LNCaP clone FGC (cell line): ENCODE measurements around the gene ERICH3.

ENCODE experiments used
- DNase-seq: peaks from one replicate; pipeline ENCODE4 v3.0.0-alpha.2; 2011; ENCODE audit warnings: low read depth
- H3K4me3 ChIP-seq: 2 replicates; pipeline ENCODE4 v1.5.1; 2011; ENCODE audit warnings: mild to moderate bottlenecking, low read depth, low read length, control low read depth
- TF ChIP-seq, protein P1 (sequence below): IDR thresholded peaks from 2 replicates; pipeline ENCODE4 v1.5.1; 2012; ENCODE audit warnings: mild to moderate bottlenecking; ENCODE audit not compliant: control insufficient read depth, insufficient read depth; ENCODE audit errors: extremely low read depth

ERICH3 gene

DNA sequence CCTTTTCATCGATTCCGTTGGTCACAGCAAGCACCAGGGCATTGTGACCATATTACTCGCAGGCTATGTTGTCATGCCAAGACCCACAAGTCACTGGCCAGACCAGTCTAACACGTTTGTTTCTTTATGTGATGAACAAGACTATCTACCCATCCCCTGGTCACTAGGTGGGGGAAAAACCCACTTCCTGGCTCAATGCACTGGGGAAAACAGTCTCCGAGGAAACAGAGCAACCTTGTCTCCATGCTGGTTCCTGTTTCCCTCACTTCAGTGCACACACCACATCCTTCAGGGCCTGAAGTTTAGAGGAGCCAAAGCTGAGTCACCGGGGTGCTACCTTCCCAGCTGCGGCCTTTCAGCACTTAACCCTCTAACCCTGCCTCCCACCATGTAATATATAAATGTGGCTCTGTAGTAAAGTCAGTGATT is 20.9 kb downstream of the ERICH3 start:
- no peak overlapping the region for H3K4me3 ChIP-seq
- peak; percentile 66 for DNase-seq
- TF ChIP-seq, protein P1, sequence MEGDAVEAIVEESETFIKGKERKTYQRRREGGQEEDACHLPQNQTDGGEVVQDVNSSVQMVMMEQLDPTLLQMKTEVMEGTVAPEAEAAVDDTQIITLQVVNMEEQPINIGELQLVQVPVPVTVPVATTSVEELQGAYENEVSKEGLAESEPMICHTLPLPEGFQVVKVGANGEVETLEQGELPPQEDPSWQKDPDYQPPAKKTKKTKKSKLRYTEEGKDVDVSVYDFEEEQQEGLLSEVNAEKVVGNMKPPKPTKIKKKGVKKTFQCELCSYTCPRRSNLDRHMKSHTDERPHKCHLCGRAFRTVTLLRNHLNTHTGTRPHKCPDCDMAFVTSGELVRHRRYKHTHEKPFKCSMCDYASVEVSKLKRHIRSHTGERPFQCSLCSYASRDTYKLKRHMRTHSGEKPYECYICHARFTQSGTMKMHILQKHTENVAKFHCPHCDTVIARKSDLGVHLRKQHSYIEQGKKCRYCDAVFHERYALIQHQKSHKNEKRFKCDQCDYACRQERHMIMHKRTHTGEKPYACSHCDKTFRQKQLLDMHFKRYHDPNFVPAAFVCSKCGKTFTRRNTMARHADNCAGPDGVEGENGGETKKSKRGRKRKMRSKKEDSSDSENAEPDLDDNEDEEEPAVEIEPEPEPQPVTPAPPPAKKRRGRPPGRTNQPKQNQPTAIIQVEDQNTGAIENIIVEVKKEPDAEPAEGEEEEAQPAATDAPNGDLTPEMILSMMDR, result no peak

DNA sequence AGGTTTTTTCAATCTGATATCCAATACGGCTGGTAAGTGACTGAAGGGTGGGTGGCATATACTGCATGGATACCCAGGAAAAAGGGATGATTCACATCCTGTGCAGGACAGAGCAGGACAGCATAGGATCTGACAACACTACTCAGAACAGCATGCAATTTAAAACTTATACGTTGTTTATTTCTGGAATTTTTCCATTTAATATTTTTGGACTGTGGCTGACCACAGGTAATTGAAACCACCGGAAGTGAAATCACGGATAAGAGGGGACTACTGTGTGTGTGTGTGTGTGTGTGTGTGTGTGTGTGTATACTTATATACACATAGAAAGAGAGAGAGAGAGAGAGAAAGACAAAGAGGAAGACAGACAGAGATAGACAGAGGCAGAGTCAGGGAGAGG is 23.0 kb downstream of the ERICH3 start:
- no peak for DNase-seq
- TF ChIP-seq, protein P1, result no peak
- no peak overlapping the region for H3K4me3 ChIP-seq

DNA sequence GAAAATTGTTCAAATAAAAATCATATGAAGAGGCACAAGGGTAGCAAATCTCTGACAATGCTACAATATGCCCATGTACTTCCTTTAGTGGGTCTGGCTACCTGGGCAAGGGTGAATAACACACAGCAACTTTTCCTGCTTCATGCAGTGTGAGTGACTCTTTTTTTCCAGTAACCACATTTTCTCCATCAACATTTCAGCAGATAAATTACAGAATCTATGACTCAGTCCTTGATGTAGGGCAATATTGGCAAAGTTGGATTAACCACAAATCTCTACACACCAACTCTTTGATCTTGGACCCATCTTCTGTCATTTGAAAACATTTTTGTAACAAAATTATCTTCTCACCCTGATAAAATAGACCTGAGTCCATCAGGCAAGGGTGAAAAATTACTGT is 31.7 kb downstream of the ERICH3 start:
- TF ChIP-seq, protein P1, result no peak
- no peak overlapping the region for H3K4me3 ChIP-seq
- no peak for DNase-seq

DNA sequence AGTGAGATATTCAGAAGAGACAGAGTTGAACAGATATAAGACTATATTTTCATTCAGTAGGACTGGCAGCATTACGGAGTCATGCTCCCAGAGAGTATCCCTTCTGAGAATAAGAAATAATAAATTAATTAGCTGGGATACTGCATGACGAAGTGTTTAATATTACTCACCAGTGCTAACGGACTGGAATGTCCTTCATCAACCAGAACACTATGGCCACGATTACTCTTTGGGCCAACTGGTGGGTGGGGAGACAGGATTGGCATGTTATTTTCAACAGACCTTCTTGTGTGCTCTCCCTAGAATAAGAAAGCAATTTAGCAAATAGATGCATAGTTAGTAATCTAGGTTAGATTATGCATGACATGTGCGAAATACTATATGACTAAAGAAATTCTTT is 32.4 kb downstream of the ERICH3 start:
- TF ChIP-seq, protein P1, result no peak
- DNase-seq, result no peak
- H3K4me3 ChIP-seq, result no peak overlapping the region

DNA sequence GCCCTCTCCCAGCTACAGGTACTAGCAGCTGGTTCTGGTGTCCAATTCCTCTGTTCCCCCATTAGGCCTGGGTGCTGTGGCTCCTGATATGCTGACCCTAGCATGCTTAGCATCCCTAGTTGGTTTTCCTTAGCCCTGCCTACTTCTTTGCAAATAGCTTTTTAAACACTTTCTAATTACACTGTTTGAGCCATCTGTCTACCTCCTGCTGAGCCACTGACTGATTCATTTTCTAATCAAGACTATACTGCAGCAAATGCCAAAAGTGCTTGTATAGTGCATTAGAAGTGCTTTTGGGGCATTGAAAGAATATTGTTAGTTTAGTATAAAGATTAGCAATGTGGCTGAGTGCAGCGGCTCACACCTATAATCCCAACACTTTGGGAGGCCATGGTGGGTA is 36.3 kb downstream of the ERICH3 start:
- DNase-seq, result no peak
- TF ChIP-seq, protein P1, result no peak
- H3K4me3 ChIP-seq, result no peak overlapping the region

DNA sequence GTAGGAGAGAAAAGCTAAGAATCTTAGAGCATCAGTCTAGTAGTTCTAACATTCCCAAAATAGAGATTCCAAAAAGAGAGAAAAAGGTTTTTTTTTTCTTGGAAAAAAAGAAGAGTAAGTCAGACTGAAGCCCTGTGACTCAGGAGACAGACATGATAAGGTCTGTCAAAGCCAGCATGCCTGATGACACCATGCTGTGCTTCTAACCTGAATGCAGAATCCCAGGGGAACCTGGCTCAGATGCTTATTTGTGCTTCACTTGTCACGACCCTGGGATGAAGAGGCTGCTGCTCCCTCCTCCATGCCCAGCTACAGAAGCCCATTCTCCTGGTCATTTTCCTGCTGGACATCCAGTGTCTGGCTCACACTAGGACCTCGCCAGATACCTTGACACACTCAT is 44.3 kb downstream of the ERICH3 start:
- TF ChIP-seq, protein P1, result no peak
- no peak overlapping the region for H3K4me3 ChIP-seq
- no peak for DNase-seq

DNA sequence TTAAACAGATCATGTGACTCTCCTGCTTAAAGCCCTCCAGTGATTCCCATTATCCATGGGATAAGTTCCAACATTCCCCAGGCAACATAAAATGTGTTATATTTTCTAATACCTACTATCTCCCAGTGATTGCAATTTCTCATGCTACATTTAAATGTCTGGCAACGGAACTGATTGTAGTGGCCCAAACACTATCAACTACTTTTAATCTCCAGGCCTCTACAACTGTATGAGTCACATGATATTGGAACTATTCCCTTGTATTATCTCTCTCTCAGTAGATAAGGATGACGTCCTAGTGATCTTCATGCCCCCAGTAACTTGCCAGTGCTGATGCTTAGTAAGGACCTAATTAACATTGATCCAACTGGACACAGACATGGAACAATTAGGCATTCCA is 49.9 kb downstream of the ERICH3 start:
- DNase-seq, result no peak
- TF ChIP-seq, protein P1, result no peak
- no peak overlapping the region for H3K4me3 ChIP-seq
